HepG2 (cell line): ENCODE results near the gene TMEM80. TPM values are rescaled to one million over a fixed set of nuclear protein-coding genes. Genes with fewer than 3 reads are reported as not detected.

ENCODE experiments used
- ATRX ChIP-seq: sonication (generic); formaldehyde crosslinking; IDR thresholded peaks from 2 replicates; pipeline ENCODE4 v1.4.0; 2020; ENCODE audit warnings: missing genetic modification reagents, borderline replicate concordance
- GATA4 ChIP-seq: sonication (generic); IDR thresholded peaks from 2 replicates; pipeline ENCODE4 v1.6.1; 2016; ENCODE audit warnings: antibody characterized with exemption, low read depth, borderline replicate concordance
- MEIS1 ChIP-seq: sonication (generic); formaldehyde crosslinking; IDR thresholded peaks from 2 replicates; pipeline ENCODE4 v1.9.0; 2021; ENCODE audit warnings: mild to moderate bottlenecking, missing genetic modification reagents, moderate library complexity, borderline replicate concordance
- MIER2 ChIP-seq: IDR thresholded peaks from 2 replicates; pipeline ENCODE4 v1.6.1; 2016; ENCODE audit warnings: missing biosample characterization, missing genetic modification reagents
- NBN ChIP-seq: fragments of 450-650 bp; conservative IDR thresholded peaks from 2 replicates; pipeline ENCODE4 v1.6.1; 2017
- PAX8 ChIP-seq: sonication (generic); formaldehyde crosslinking; IDR thresholded peaks from 2 replicates; pipeline ENCODE4 v1.8.0; 2022; ENCODE audit warnings: mild to moderate bottlenecking, missing genetic modification reagents, borderline replicate concordance
- POLR2A ChIP-seq, 2 experiments: IDR thresholded peaks; 2 replicates each; pipeline ENCODE4 v1.6.1; 2011; ENCODE audit warnings: low read depth in 2 of 2, low read length in 2 of 2, mild to moderate bottlenecking in 1 of 2, moderate library complexity in 1 of 2; ENCODE audit not compliant: insufficient read depth in 1 of 2
- SSRP1 ChIP-seq: IDR thresholded peaks from 2 replicates; pipeline ENCODE4 v1.6.1; 2016; ENCODE audit warnings: control low read depth
- STAG1 ChIP-seq: sonication (generic); formaldehyde crosslinking; IDR thresholded peaks from 2 replicates; pipeline ENCODE4 v1.4.0; 2020; ENCODE audit warnings: missing genetic modification reagents
- TBP ChIP-seq: sonication (generic); formaldehyde crosslinking; IDR thresholded peaks from 2 replicates; pipeline ENCODE4 v1.5.0; 2020; ENCODE audit warnings: missing genetic modification reagents
- TBX3 ChIP-seq: fragments of 450-650 bp; IDR thresholded peaks from 2 replicates; pipeline ENCODE4 v1.6.1; 2017; ENCODE audit warnings: antibody characterized with exemption, mild to moderate bottlenecking, inconsistent platforms, borderline replicate concordance
- ZNF263 ChIP-seq: sonication (generic); formaldehyde crosslinking; IDR thresholded peaks from 2 replicates; pipeline ENCODE4 v1.4.0; 2020; ENCODE audit warnings: missing genetic modification reagents
- ZNF326 ChIP-seq: sonication (generic); formaldehyde crosslinking; IDR thresholded peaks from 2 replicates; pipeline ENCODE4 v1.4.0; 2020; ENCODE audit warnings: missing genetic modification reagents, borderline replicate concordance
- ZNF589 ChIP-seq: sonication (generic); formaldehyde crosslinking; conservative IDR thresholded peaks from 2 replicates; pipeline ENCODE4 v1.8.0; 2022; ENCODE audit warnings: mild to moderate bottlenecking, moderate library complexity, missing genetic modification reagents
- ZNF772 ChIP-seq: sonication (generic); formaldehyde crosslinking; IDR thresholded peaks from 2 replicates; pipeline ENCODE4 v1.5.0; 2020; ENCODE audit warnings: mild to moderate bottlenecking, missing genetic modification reagents
- polyA plus RNA-seq, 8 experiments: library from polyadenylated mRNA; depleted of rRNA in 3 of 8; stranded (reverse) in 7 of 8; unstranded in 1 of 8; fragments of >200 nt; fragmentation: Illumina TruSeq in 4 of 8; extraction: Trizol in 4 of 8; gene quantifications; 2 replicates each; pipeline versions ENCODE4 v1.2.1 to v1.2.3, GENCODE V29; 2011 to 2016; ENCODE audit warnings: low read depth in 4 of 8, missing spikeins in 1 of 8, mixed read lengths in 1 of 8; ENCODE audit not compliant: insufficient read depth in 1 of 8
- total RNA-seq, 5 experiments: library from RNA; depleted of rRNA; stranded (reverse); fragments of >200 nt; fragmentation: Illumina TruSeq; extraction: Trizol; gene quantifications; 2 replicates each; pipeline ENCODE4 v1.2.3, GENCODE V29; 2016; ENCODE audit warnings: low read depth in 1 of 5
- TF ChIP-seq, protein P1 (sequence below), 2 experiments: sonication (generic) in 1 of 2; formaldehyde crosslinking in 1 of 2; IDR thresholded peaks; 2 replicates each; pipeline versions ENCODE4 v1.6.1 to v1.9.0; 2014 to 2022; ENCODE audit warnings: antibody characterized with exemption in 1 of 2, borderline replicate concordance in 1 of 2, inconsistent platforms in 1 of 2, low read depth in 1 of 2, missing genetic modification reagents in 1 of 2
- TF ChIP-seq, protein P2 (sequence below): sonication (generic); formaldehyde crosslinking; IDR thresholded peaks from 2 replicates; pipeline ENCODE4 v1.8.0; 2022; ENCODE audit warnings: missing genetic modification reagents, low read depth, mild to moderate bottlenecking, borderline replicate concordance
- TF ChIP-seq, protein P3 (sequence below): sonication (generic); formaldehyde crosslinking; IDR thresholded peaks from 2 replicates; pipeline ENCODE4; 2020; ENCODE audit warnings: missing genetic modification reagents, mild to moderate bottlenecking, borderline replicate concordance
- TF ChIP-seq, protein P4 (sequence below): IDR thresholded peaks from 2 replicates; pipeline ENCODE4 v1.6.1; 2018; ENCODE audit warnings: missing genetic modification reagents, mild to moderate bottlenecking, missing compliant biosample characterization

Gene TMEM80
- total and polyA plus RNA-seq, 2 of the 13 experiments (the other 11 are each of a cell fraction or from before 2014, with no cell fraction given), result 5.6 to 17.1 TPM

DNA sequence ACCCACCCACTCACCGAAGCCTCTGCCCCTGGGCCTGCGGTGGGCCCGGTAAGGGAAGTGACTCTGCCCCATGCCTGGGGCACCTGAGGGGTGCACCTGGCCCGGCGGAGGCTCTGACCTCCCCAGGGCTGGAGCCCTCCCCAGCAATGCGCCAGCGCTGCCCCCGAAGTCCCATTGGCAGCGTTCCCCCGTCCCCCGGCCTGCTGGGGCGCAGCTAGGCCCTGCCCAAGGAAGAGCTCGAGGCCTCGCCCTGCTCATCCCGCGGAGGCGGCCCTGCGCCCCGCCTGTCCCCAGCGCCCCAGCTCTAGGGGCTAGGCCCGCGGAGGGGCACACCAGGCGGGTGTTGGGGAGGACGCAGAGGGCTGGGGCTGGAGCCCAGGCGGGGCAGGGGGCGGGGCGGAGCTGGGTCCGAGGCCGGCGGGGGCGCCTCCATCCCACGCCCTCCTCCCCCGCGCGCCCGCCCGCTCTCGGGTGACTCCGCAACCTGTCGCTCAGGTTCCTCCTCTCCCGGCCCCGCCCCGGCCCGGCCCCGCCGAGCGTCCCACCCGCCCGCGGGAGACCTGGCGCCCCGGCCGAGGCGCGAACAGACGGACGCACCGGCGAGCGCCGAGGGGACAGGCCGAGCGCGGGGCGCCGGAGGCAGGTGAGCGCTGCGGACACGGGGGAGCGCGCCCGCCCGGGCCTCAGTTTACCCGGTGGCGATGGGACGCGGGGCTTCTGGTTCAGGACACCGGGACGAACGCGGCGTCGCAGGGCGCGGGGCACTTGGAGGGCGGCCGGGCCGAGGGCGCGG is 10.2 kb downstream of the TMEM80 start, which contains the start of gene EPS8L2 (continued):
- TF ChIP-seq ZNF263, result peak; percentile 86
- no peak for TF ChIP-seq SSRP1 (CRISPR knock-in tag)
- no peak for TF ChIP-seq MIER2 (CRISPR knock-in tag)
- TF ChIP-seq TBX3, result no peak
- TF ChIP-seq ZNF589 (CRISPR knock-in tag), result no peak
- TF ChIP-seq STAG1, result no peak
- no peak for TF ChIP-seq PAX8
- no peak for TF ChIP-seq ZNF326 (CRISPR knock-in tag)
- no peak for TF ChIP-seq GATA4
- TF ChIP-seq MEIS1 (CRISPR knock-in tag), result no peak
- TF ChIP-seq, protein P1, sequence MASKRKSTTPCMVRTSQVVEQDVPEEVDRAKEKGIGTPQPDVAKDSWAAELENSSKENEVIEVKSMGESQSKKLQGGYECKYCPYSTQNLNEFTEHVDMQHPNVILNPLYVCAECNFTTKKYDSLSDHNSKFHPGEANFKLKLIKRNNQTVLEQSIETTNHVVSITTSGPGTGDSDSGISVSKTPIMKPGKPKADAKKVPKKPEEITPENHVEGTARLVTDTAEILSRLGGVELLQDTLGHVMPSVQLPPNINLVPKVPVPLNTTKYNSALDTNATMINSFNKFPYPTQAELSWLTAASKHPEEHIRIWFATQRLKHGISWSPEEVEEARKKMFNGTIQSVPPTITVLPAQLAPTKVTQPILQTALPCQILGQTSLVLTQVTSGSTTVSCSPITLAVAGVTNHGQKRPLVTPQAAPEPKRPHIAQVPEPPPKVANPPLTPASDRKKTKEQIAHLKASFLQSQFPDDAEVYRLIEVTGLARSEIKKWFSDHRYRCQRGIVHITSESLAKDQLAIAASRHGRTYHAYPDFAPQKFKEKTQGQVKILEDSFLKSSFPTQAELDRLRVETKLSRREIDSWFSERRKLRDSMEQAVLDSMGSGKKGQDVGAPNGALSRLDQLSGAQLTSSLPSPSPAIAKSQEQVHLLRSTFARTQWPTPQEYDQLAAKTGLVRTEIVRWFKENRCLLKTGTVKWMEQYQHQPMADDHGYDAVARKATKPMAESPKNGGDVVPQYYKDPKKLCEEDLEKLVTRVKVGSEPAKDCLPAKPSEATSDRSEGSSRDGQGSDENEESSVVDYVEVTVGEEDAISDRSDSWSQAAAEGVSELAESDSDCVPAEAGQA (IDR thresholded peaks at IDR 0.05; ENCODE audit: low read depth), result no peak
- TF ChIP-seq, protein P1 (CRISPR knock-in tag; IDR thresholded peaks at IDR 0.05; ENCODE audit: borderline replicate concordance), result no peak
- TF ChIP-seq ATRX (CRISPR knock-in tag), result no peak
- no peak for TF ChIP-seq NBN
- no peak for TF ChIP-seq ZNF772 (CRISPR knock-in tag)
- TF ChIP-seq TBP (CRISPR knock-in tag), result no peak
- TF ChIP-seq POLR2A (IDR thresholded peaks at IDR 0.05; ENCODE audit: insufficient read depth in 1 of 2, low read depth in 2 of 2, low read length in 2 of 2), result no peak; a peak in 1 of 4 replicates
- TF ChIP-seq, protein P2, sequence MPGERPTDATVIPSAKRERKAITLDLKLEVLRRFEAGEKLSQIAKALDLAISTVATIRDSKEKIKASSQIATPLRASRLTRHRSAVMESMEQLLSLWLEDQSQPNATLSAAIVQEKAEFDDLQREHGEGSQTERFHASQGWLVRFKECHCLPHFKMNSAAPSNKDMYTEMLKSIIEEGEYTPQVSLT, result no peak
- TF ChIP-seq, protein P3, sequence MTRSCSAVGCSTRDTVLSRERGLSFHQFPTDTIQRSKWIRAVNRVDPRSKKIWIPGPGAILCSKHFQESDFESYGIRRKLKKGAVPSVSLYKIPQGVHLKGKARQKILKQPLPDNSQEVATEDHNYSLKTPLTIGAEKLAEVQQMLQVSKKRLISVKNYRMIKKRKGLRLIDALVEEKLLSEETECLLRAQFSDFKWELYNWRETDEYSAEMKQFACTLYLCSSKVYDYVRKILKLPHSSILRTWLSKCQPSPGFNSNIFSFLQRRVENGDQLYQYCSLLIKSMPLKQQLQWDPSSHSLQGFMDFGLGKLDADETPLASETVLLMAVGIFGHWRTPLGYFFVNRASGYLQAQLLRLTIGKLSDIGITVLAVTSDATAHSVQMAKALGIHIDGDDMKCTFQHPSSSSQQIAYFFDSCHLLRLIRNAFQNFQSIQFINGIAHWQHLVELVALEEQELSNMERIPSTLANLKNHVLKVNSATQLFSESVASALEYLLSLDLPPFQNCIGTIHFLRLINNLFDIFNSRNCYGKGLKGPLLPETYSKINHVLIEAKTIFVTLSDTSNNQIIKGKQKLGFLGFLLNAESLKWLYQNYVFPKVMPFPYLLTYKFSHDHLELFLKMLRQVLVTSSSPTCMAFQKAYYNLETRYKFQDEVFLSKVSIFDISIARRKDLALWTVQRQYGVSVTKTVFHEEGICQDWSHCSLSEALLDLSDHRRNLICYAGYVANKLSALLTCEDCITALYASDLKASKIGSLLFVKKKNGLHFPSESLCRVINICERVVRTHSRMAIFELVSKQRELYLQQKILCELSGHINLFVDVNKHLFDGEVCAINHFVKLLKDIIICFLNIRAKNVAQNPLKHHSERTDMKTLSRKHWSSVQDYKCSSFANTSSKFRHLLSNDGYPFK (CRISPR knock-in tag), result no peak
- TF ChIP-seq, protein P4, sequence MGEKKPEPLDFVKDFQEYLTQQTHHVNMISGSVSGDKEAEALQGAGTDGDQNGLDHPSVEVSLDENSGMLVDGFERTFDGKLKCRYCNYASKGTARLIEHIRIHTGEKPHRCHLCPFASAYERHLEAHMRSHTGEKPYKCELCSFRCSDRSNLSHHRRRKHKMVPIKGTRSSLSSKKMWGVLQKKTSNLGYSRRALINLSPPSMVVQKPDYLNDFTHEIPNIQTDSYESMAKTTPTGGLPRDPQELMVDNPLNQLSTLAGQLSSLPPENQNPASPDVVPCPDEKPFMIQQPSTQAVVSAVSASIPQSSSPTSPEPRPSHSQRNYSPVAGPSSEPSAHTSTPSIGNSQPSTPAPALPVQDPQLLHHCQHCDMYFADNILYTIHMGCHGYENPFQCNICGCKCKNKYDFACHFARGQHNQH (CRISPR knock-in tag), result no peak
